GM23338 (cell line): ENCODE data around the gene PRCC. TPM values are rescaled to one million over a fixed set of nuclear protein-coding genes. Genes with fewer than 3 reads are reported as not detected.

Source experiments
- ATAC-seq: fragments of 200-7000 bp; cut with Tn5 transposase; 3 replicates; pipeline ENCODE4 v1.9.1; 2020
- DNase-seq: peaks from one replicate; pipeline ENCODE4 v3.0.0-alpha.2; 2015; ENCODE audit warnings: low spot score
- H2AFZ ChIP-seq: fragments of 200-600 bp; sonication (generic); 2 replicates; pipeline ENCODE4 v1.8.0; 2016; ENCODE audit warnings: antibody characterized with exemption, mild to moderate bottlenecking, moderate library complexity
- H3F3A ChIP-seq: fragments of 200-600 bp; sonication (generic); replicated peaks from 2 replicates; pipeline ENCODE4 v1.8.0; 2017; ENCODE audit warnings: antibody characterized with exemption, mixed run types, low read depth
- H3K27ac ChIP-seq: fragments of 200-600 bp; sonication (generic); 2 replicates; pipeline ENCODE4 v1.6.1; 2016; ENCODE audit warnings: low read depth
- H3K27me3 ChIP-seq: fragments of 200-600 bp; sonication (generic); 2 replicates; pipeline ENCODE4 v1.8.0; 2016; ENCODE audit warnings: mild to moderate bottlenecking, mixed run types, moderate library complexity; ENCODE audit not compliant: insufficient read depth
- H3K36me3 ChIP-seq: fragments of 200-600 bp; sonication (generic); 2 replicates; pipeline ENCODE4 v1.8.0; 2016; ENCODE audit warnings: mild to moderate bottlenecking; ENCODE audit not compliant: insufficient read depth
- H3K4me1 ChIP-seq: fragments of 200-600 bp; sonication (generic); 2 replicates; pipeline ENCODE4 v1.8.0; 2016; ENCODE audit warnings: mild to moderate bottlenecking, moderate library complexity; ENCODE audit not compliant: insufficient read depth
- H3K4me2 ChIP-seq: fragments of 200-600 bp; sonication (generic); 2 replicates; pipeline ENCODE4 v1.7.1; 2017; ENCODE audit warnings: mixed run types
- H3K4me3 ChIP-seq: fragments of 200-600 bp; sonication (generic); 2 replicates; pipeline ENCODE4 v1.6.1; 2016; ENCODE audit warnings: mixed run types
- H3K79me2 ChIP-seq: fragments of 200-600 bp; sonication (generic); replicated peaks from 2 replicates; pipeline ENCODE4 v1.8.0; 2017; ENCODE audit warnings: mild to moderate bottlenecking; ENCODE audit not compliant: insufficient read depth
- H3K9me2 ChIP-seq: fragments of 200-600 bp; sonication (generic); 2 replicates; pipeline ENCODE4 v1.8.0; 2017; ENCODE audit not compliant: insufficient read depth
- H4K20me1 ChIP-seq: fragments of 200-600 bp; sonication (generic); replicated peaks from 2 replicates; pipeline ENCODE4 v1.8.0; 2017; ENCODE audit warnings: mild to moderate bottlenecking; ENCODE audit not compliant: insufficient read depth
- H3K27ac Mint-ChIP-seq: 2 replicates; pipeline ENCODE4 v1.8.0; 2020; ENCODE audit warnings: inconsistent platforms, mild to moderate bottlenecking, moderate library complexity, mixed read lengths
- H3K27me3 Mint-ChIP-seq: 3 replicates; pipeline ENCODE4 v1.8.0; 2022; ENCODE audit warnings: low read depth, mild to moderate bottlenecking, moderate library complexity, mixed read lengths, inconsistent platforms; ENCODE audit not compliant: insufficient read depth, poor library complexity
- H3K36me3 Mint-ChIP-seq: 3 replicates; pipeline ENCODE4 v1.8.0; 2021; ENCODE audit warnings: low read depth, mild to moderate bottlenecking, inconsistent platforms, moderate library complexity, mixed read lengths
- H3K4me1 Mint-ChIP-seq: 3 replicates; pipeline ENCODE4 v1.8.0; 2020; ENCODE audit warnings: mild to moderate bottlenecking, inconsistent platforms, mixed read lengths
- H3K4me3 Mint-ChIP-seq: 3 replicates; pipeline ENCODE4 v1.8.0; 2021; ENCODE audit warnings: moderate library complexity, mild to moderate bottlenecking, inconsistent platforms, mixed read lengths
- H3K9me3 Mint-ChIP-seq: 3 replicates; pipeline ENCODE4 v1.8.0; 2020; ENCODE audit warnings: moderate library complexity, mild to moderate bottlenecking, inconsistent platforms, mixed read lengths
- CREB1 ChIP-seq: fragments of 250-450 bp; sonication (Bioruptor Pico); IDR thresholded peaks from 2 replicates; pipeline ENCODE4 v1.5.0; 2020; ENCODE audit warnings: low read depth, mild to moderate bottlenecking, moderate library complexity
- EZH2 ChIP-seq: fragments of 200-600 bp; sonication (generic); IDR thresholded peaks from one replicate; pipeline ENCODE4 v1.8.0; 2017; ENCODE audit warnings: antibody characterized with exemption, mild to moderate bottlenecking, low read depth; ENCODE audit not compliant: unreplicated experiment
- EZH2phosphoT487 ChIP-seq: fragments of 200-600 bp; sonication (generic); IDR thresholded peaks from one replicate; pipeline ENCODE4 v1.8.1; 2018; ENCODE audit warnings: antibody characterized with exemption; ENCODE audit not compliant: unreplicated experiment
- JUNB ChIP-seq: IDR thresholded peaks from one replicate; pipeline ENCODE4 v1.6.1; 2016; ENCODE audit warnings: antibody characterized with exemption; ENCODE audit not compliant: unreplicated experiment
- NANOG ChIP-seq: IDR thresholded peaks from 2 replicates; pipeline ENCODE4 v1.6.1; 2016; ENCODE audit warnings: antibody characterized with exemption, borderline replicate concordance
- POLR2AphosphoS5 ChIP-seq: IDR thresholded peaks from 2 replicates; pipeline ENCODE4 v1.6.1; 2016; ENCODE audit warnings: antibody characterized with exemption, low read depth
- STAT1 ChIP-seq: IDR thresholded peaks from one replicate; pipeline ENCODE4 v1.6.1; 2016; ENCODE audit warnings: antibody characterized with exemption; ENCODE audit not compliant: unreplicated experiment
- ZNF114 ChIP-seq: fragments of 250-450 bp; sonication (Bioruptor Pico); IDR thresholded peaks from 2 replicates; pipeline ENCODE4 v1.5.0; 2020; ENCODE audit warnings: mild to moderate bottlenecking, moderate library complexity
- ZNF331 ChIP-seq: fragments of 250-450 bp; sonication (Bioruptor Pico); IDR thresholded peaks from 2 replicates; pipeline ENCODE4 v1.5.0; 2020; ENCODE audit warnings: low read depth, mild to moderate bottlenecking, moderate library complexity
- polyA plus RNA-seq: library from polyadenylated mRNA; unstranded; fragments of >200 nt; fragmentation: Nextera tagmentation; extraction: Ambion mirVana; gene quantifications from 2 replicates; pipeline ENCODE4 v1.2.1, GENCODE V29; 2016
- total RNA-seq: library from RNA; depleted of rRNA; stranded (reverse); fragments of >200 nt; shearing (Covaris generic); gene quantifications from 2 replicates; pipeline ENCODE4 v1.2.3, GENCODE V29; 2014
- TF ChIP-seq, protein P1 (sequence below): IDR thresholded peaks from one replicate; pipeline ENCODE4 v1.6.1; 2018; ENCODE audit warnings: antibody characterized with exemption; ENCODE audit not compliant: unreplicated experiment
- TF ChIP-seq, protein P2 (sequence below): IDR thresholded peaks from 2 replicates; pipeline ENCODE4 v1.6.1; 2016; ENCODE audit warnings: antibody characterized with exemption
- TF ChIP-seq, protein P3 (sequence below): fragments of 250-450 bp; sonication (Bioruptor Pico); IDR thresholded peaks from 2 replicates; pipeline ENCODE4 v1.5.0; 2020; ENCODE audit warnings: mild to moderate bottlenecking, moderate library complexity
- TF ChIP-seq, protein P4 (sequence below), 2 experiments: fragments of 200-600 bp in 1 of 2; sonication (generic) in 1 of 2; conservative IDR thresholded peaks; 2 replicates each; pipeline versions ENCODE4 v1.5.1 to v1.6.1; 2016 to 2017; ENCODE audit warnings: antibody characterized with exemption in 2 of 2, low read depth in 2 of 2, mild to moderate bottlenecking in 2 of 2, moderate library complexity in 1 of 2

The PRCC gene
- total and polyA plus RNA-seq, 2 experiments from 2014 or later = 66.2 to 72.9 TPM

DNA sequence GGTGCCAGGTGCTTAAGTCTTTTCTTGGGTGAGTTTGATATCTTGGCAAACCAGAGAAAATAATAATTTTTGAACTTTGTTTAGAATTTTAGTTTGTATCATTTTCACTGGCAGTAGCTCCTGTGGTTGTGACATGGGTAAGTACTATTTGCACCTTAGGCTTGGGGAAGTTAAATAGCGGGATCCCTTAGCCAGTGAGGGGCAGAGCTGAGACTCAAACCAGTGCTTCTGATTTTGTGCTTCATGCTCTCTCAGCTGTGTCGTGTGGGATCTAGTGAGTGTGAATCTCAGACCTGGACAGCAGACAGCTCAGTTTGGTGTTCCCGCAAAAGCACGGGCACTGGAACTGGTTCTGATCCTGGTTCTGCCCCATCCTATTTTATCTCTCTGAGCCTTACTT, 9.6 kb downstream of the PRCC start:
- Mint-ChIP-seq H3K4me1 (peaks cover 4% of the 10 kb centered on the region; the same call in 1 of the 3 replicates), H3K27ac (no peak overlapping the region), H3K4me3 (no peak overlapping the region), H3K9me3 (no peaks in the 10 kb centered on the region), H3K27me3 (peaks cover 7% of the 10 kb centered on the region), H3K36me3 (peaks cover 23% of the 10 kb centered on the region)
- no peaks in the 10 kb centered on the region for H3K27me3 ChIP-seq
- no peaks in the 10 kb centered on the region for H3K9me2 ChIP-seq
- TF ChIP-seq POLR2AphosphoS5 (no peak), STAT1 (no peak), EZH2phosphoT487 (no peak), NANOG (no peak), CREB1 (CRISPR knock-in tag) (no peak), ZNF114 (no peak), ZNF331 (no peak), JUNB (no peak), EZH2 (no peak)
- TF ChIP-seq, protein P1, sequence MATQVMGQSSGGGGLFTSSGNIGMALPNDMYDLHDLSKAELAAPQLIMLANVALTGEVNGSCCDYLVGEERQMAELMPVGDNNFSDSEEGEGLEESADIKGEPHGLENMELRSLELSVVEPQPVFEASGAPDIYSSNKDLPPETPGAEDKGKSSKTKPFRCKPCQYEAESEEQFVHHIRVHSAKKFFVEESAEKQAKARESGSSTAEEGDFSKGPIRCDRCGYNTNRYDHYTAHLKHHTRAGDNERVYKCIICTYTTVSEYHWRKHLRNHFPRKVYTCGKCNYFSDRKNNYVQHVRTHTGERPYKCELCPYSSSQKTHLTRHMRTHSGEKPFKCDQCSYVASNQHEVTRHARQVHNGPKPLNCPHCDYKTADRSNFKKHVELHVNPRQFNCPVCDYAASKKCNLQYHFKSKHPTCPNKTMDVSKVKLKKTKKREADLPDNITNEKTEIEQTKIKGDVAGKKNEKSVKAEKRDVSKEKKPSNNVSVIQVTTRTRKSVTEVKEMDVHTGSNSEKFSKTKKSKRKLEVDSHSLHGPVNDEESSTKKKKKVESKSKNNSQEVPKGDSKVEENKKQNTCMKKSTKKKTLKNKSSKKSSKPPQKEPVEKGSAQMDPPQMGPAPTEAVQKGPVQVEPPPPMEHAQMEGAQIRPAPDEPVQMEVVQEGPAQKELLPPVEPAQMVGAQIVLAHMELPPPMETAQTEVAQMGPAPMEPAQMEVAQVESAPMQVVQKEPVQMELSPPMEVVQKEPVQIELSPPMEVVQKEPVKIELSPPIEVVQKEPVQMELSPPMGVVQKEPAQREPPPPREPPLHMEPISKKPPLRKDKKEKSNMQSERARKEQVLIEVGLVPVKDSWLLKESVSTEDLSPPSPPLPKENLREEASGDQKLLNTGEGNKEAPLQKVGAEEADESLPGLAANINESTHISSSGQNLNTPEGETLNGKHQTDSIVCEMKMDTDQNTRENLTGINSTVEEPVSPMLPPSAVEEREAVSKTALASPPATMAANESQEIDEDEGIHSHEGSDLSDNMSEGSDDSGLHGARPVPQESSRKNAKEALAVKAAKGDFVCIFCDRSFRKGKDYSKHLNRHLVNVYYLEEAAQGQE = no peak
- TF ChIP-seq, protein P2, sequence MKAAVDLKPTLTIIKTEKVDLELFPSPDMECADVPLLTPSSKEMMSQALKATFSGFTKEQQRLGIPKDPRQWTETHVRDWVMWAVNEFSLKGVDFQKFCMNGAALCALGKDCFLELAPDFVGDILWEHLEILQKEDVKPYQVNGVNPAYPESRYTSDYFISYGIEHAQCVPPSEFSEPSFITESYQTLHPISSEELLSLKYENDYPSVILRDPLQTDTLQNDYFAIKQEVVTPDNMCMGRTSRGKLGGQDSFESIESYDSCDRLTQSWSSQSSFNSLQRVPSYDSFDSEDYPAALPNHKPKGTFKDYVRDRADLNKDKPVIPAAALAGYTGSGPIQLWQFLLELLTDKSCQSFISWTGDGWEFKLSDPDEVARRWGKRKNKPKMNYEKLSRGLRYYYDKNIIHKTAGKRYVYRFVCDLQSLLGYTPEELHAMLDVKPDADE = no peak
- TF ChIP-seq, protein P3, sequence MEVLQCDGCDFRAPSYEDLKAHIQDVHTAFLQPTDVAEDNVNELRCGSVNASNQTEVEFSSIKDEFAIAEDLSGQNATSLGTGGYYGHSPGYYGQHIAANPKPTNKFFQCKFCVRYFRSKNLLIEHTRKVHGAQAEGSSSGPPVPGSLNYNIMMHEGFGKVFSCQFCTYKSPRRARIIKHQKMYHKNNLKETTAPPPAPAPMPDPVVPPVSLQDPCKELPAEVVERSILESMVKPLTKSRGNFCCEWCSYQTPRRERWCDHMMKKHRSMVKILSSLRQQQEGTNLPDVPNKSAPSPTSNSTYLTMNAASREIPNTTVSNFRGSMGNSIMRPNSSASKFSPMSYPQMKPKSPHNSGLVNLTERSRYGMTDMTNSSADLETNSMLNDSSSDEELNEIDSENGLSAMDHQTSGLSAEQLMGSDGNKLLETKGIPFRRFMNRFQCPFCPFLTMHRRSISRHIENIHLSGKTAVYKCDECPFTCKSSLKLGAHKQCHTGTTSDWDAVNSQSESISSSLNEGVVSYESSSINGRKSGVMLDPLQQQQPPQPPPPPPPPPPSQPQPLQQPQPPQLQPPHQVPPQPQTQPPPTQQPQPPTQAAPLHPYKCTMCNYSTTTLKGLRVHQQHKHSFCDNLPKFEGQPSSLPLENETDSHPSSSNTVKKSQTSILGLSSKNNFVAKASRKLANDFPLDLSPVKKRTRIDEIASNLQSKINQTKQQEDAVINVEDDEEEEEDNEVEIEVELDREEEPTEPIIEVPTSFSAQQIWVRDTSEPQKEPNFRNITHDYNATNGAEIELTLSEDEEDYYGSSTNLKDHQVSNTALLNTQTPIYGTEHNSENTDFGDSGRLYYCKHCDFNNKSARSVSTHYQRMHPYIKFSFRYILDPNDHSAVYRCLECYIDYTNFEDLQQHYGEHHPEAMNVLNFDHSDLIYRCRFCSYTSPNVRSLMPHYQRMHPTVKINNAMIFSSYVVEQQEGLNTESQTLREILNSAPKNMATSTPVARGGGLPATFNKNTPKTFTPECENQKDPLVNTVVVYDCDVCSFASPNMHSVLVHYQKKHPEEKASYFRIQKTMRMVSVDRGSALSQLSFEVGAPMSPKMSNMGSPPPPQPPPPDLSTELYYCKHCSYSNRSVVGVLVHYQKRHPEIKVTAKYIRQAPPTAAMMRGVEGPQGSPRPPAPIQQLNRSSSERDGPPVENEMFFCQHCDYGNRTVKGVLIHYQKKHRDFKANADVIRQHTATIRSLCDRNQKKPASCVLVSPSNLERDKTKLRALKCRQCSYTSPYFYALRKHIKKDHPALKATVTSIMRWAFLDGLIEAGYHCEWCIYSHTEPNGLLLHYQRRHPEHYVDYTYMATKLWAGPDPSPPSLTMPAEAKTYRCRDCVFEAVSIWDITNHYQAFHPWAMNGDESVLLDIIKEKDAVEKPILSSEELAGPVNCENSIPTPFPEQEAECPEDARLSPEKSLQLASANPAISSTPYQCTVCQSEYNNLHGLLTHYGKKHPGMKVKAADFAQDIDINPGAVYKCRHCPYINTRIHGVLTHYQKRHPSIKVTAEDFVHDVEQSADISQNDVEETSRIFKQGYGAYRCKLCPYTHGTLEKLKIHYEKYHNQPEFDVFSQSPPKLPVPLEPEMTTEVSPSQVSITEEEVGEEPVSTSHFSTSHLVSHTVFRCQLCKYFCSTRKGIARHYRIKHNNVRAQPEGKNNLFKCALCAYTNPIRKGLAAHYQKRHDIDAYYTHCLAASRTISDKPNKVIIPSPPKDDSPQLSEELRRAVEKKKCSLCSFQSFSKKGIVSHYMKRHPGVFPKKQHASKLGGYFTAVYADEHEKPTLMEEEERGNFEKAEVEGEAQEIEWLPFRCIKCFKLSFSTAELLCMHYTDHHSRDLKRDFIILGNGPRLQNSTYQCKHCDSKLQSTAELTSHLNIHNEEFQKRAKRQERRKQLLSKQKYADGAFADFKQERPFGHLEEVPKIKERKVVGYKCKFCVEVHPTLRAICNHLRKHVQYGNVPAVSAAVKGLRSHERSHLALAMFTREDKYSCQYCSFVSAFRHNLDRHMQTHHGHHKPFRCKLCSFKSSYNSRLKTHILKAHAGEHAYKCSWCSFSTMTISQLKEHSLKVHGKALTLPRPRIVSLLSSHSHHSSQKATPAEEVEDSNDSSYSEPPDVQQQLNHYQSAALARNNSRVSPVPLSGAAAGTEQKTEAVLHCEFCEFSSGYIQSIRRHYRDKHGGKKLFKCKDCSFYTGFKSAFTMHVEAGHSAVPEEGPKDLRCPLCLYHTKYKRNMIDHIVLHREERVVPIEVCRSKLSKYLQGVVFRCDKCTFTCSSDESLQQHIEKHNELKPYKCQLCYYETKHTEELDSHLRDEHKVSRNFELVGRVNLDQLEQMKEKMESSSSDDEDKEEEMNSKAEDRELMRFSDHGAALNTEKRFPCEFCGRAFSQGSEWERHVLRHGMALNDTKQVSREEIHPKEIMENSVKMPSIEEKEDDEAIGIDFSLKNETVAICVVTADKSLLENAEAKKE (CRISPR knock-in tag) = no peak
- TF ChIP-seq, protein P4, sequence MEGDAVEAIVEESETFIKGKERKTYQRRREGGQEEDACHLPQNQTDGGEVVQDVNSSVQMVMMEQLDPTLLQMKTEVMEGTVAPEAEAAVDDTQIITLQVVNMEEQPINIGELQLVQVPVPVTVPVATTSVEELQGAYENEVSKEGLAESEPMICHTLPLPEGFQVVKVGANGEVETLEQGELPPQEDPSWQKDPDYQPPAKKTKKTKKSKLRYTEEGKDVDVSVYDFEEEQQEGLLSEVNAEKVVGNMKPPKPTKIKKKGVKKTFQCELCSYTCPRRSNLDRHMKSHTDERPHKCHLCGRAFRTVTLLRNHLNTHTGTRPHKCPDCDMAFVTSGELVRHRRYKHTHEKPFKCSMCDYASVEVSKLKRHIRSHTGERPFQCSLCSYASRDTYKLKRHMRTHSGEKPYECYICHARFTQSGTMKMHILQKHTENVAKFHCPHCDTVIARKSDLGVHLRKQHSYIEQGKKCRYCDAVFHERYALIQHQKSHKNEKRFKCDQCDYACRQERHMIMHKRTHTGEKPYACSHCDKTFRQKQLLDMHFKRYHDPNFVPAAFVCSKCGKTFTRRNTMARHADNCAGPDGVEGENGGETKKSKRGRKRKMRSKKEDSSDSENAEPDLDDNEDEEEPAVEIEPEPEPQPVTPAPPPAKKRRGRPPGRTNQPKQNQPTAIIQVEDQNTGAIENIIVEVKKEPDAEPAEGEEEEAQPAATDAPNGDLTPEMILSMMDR (conservative IDR thresholded peaks at IDR 0.05; ENCODE audit: low read depth in 2 of 2) = no peak
- no peak overlapping the region for H3K4me2 ChIP-seq
- peaks cover 99% of the 10 kb centered on the region for H3K79me2 ChIP-seq
- ATAC-seq (no peak), DNase-seq (no peak)
- H4K20me1 ChIP-seq = peaks cover 70% of the 10 kb centered on the region
- H3K27ac ChIP-seq = no peak overlapping the region
- no peaks in the 10 kb centered on the region for H3K4me1 ChIP-seq
- no peak overlapping the region for H3K4me3 ChIP-seq
- no peak overlapping the region for H2AFZ ChIP-seq
- H3K36me3 ChIP-seq = 0 out of 2 replicates have a peak, but pooled peaks cover 3% of the 10 kb centered on the region
- peaks cover 3% of the 10 kb centered on the region; the same call in 1 of the 2 replicates for H3F3A ChIP-seq
